Ovary (tissue), 3 donors: Measurements from ENCODE around the gene PTGS1.

Experiments
- CTCF ChIP-seq, 3 donors: fragments of 450-650 bp in 2 of 3; fragments of 200-600 bp in 1 of 3; IDR thresholded peaks; one replicate each; pipeline versions ENCODE4 v1.5.1 to v1.8.0; 2016 to 2022; ENCODE audit warnings: antibody characterized with exemption in 3 of 3, mild to moderate bottlenecking in 1 of 3
- EP300 ChIP-seq: sonication (generic); formaldehyde crosslinking; IDR thresholded peaks from one replicate; pipeline ENCODE4 v1.6.1; 2017; ENCODE audit warnings: antibody characterized with exemption
- donor health status: DM: no; HTN: no; CAD: no.

DNA sequence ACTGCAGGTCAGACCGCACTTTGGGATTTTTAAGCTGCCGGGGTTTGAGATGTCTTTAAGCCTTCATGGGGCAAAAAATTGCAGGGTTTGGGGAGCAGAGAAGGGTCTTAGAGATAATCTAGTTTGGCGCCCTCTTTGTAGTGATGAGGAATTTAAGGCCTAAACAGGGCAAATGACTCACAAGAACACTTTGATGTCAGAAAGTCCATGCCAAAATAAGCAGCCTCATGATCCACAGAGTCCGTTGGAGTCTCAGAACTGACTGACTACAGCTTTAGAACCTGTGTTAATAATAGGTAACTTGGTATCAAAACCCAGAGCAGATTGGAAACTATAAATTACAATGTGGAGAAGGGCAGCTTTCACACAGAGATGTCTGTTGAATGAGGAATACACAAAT lies 35.9 kb upstream of the PTGS1 start:
- TF ChIP-seq CTCF (IDR thresholded peaks at IDR 0.05) = no peak
- no peak for TF ChIP-seq EP300
